ENCODE data around the gene MPST. TPM values are rescaled to one million over a fixed set of nuclear protein-coding genes. Genes with fewer than 3 reads are reported as not detected.

Gene MPST
- total and polyA plus RNA-seq, 2 donors = 18.2 to 32.1 TPM

DNA sequence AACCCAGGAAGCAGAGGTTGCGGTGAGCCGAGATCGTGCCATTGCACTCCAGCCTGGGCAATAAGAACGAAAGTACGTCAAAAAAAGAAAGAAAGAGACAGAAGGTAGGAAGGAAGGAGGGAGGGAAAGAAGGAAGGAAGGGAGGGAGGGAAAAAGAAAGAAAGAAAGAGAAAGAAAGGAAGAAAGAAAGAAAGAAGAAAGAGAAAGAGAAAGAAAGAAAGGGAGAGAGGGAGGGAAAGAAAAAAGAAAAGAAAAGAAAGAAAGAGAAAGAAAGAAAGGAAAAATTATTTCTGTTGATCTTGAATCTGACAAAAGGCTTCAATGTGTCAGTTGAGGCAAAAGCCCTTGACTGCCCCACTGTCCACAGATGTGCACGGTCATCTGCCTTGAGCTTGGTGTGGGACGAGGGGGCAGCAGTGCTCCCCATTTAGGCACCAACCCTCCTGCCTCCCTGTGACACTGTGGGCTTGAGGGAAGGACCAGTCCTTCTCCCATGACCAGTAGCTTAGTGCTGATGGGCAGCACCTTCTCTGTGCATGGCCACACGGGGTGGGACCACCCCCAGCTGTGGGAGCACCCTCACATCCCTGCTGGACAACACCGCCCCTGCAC lies 56.4 kb downstream of the MPST start:
- no peak for DNase-seq (ENCODE audit: low read depth in 6 of 9, low spot score in 9 of 9)
- WGBS = 87% methylated on average over 9 of the region's 9 CpGs

GRCh38 chr22:37077802-37078448 lies 58.4 kb downstream of the MPST start:
- Histone ChIP-seq H3K27ac (ENCODE audit: low read depth in 1 of 2, low read length in 1 of 2) (peak overlapping the region; percentile 55 to 74), H3K9me3 (ENCODE audit: control insufficient read depth in 2 of 2, insufficient read depth in 1 of 2, low read length in 1 of 2) (peaks cover 0 to 1% of the 10 kb centered on the region in 2 donors), H3K36me3 (ENCODE audit: control insufficient read depth in 2 of 2, insufficient read depth in 2 of 2, low read length in 1 of 2) (no peaks in the 10 kb centered on the region), H3K4me1 (ENCODE audit: control insufficient read depth in 2 of 2, insufficient read depth in 2 of 2, low read length in 2 of 2) (peaks cover 16 to 29% of the 10 kb centered on the region in 2 donors), H3K4me3 (ENCODE audit: low read length in 2 of 2) (no peak overlapping the region), H3K27me3 (ENCODE audit: control insufficient read depth in 2 of 2, insufficient read depth in 1 of 2, low read length in 1 of 2) (peaks cover 0 to 30% of the 10 kb centered on the region in 2 donors)
- peak in 5 of 9 donors; percentile 50 to 79 (median 67) for DNase-seq (ENCODE audit: low read depth in 6 of 9, low spot score in 9 of 9)
- 29% methylated on average over 15 of the region's 15 CpGs for WGBS

More for the DNA sequence above, 56.4 kb downstream of the MPST start:
- Histone ChIP-seq H3K27me3 (ENCODE audit: control insufficient read depth in 2 of 2, insufficient read depth in 1 of 2, low read length in 1 of 2) (peaks cover 0 to 35% of the 10 kb centered on the region in 2 donors), H3K9me3 (ENCODE audit: control insufficient read depth in 2 of 2, insufficient read depth in 1 of 2, low read length in 1 of 2) (peaks cover 0 to 1% of the 10 kb centered on the region in 2 donors), H3K36me3 (ENCODE audit: control insufficient read depth in 2 of 2, insufficient read depth in 2 of 2, low read length in 1 of 2) (no peaks in the 10 kb centered on the region), H3K4me1 (ENCODE audit: control insufficient read depth in 2 of 2, insufficient read depth in 2 of 2, low read length in 2 of 2) (peaks cover 16 to 29% of the 10 kb centered on the region in 2 donors), H3K4me3 (ENCODE audit: low read length in 2 of 2) (no peak overlapping the region), H3K27ac (ENCODE audit: low read depth in 1 of 2, low read length in 1 of 2) (no peak overlapping the region)

DNA sequence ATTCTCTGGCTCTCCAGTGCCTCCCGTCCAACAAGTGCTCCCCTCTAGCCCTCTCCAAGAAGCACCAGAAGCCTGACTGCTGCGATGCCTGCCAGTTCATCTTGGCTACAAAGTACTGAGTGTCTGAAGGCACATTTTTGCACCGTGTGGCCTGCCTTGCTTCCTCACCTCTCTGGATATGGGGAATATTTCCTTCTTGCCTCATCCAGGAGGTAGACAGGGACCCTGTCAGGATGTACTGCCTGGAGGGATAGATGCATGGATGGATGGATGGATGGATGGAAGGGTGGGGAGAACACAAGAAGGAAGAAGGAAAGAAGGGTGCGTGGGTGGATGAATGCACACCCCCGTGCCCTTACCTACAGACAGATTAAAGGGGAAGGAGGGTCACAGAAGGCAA lies 59.6 kb downstream of the MPST start:
- no peak overlapping the region for H3K4me3 ChIP-seq (ENCODE audit: low read length in 2 of 2)
- peaks cover 16 to 29% of the 10 kb centered on the region in 2 donors for H3K4me1 ChIP-seq (ENCODE audit: control insufficient read depth in 2 of 2, insufficient read depth in 2 of 2, low read length in 2 of 2)
- no peak for DNase-seq (ENCODE audit: low read depth in 6 of 9, low spot score in 9 of 9)
- H3K9me3 ChIP-seq (ENCODE audit: control insufficient read depth in 2 of 2, insufficient read depth in 1 of 2, low read length in 1 of 2) = no peaks in the 10 kb centered on the region
- no peaks in the 10 kb centered on the region for H3K36me3 ChIP-seq (ENCODE audit: control insufficient read depth in 2 of 2, insufficient read depth in 2 of 2, low read length in 1 of 2)
- peaks cover 0 to 29% of the 10 kb centered on the region in 2 donors for H3K27me3 ChIP-seq (ENCODE audit: control insufficient read depth in 2 of 2, insufficient read depth in 1 of 2, low read length in 1 of 2)
- H3K27ac ChIP-seq (ENCODE audit: low read depth in 1 of 2, low read length in 1 of 2) = peak overlapping the region; percentile 37 to 54
- 67% methylated on average over 5 of the region's 5 CpGs for WGBS

Other genes starting within 250 kb of the MPST start
- gene IFT27, start 243.6 kb upstream of the MPST start, total RNA-seq = 23.0 TPM
- 33.9 TPM for gene IFT27, start 243.6 kb upstream of the MPST start, polyA plus RNA-seq
- 0.47 TPM for gene PVALB, start 202.7 kb upstream of the MPST start, total RNA-seq
- 2.2 TPM for gene PVALB, start 202.7 kb upstream of the MPST start, polyA plus RNA-seq
- 17.6 TPM for gene NCF4, start 158.7 kb upstream of the MPST start, total RNA-seq
- 24.0 TPM for gene NCF4, start 158.7 kb upstream of the MPST start, polyA plus RNA-seq
- 8.5 TPM for gene CSF2RB, start 106.1 kb upstream of the MPST start, total RNA-seq
- 14.6 TPM for gene CSF2RB, start 106.1 kb upstream of the MPST start, polyA plus RNA-seq
- gene TST, start 295 bp upstream of the MPST start, total RNA-seq = 13.8 TPM
- 17.1 TPM for gene TST, start 295 bp upstream of the MPST start, polyA plus RNA-seq
- 10.5 TPM for gene KCTD17, start 32.0 kb downstream of the MPST start, total RNA-seq
- gene KCTD17, start 32.0 kb downstream of the MPST start, polyA plus RNA-seq = 25.2 TPM
- gene TMPRSS6, start 90.0 kb downstream of the MPST start, total RNA-seq = 0.57 TPM
- gene TMPRSS6, start 90.0 kb downstream of the MPST start, polyA plus RNA-seq = 1.8 TPM
- 4.2 TPM for gene IL2RB, start 130.2 kb downstream of the MPST start, total RNA-seq
- 7.0 TPM for gene IL2RB, start 130.2 kb downstream of the MPST start, polyA plus RNA-seq
- gene C1QTNF6, start 168.5 kb downstream of the MPST start, total RNA-seq = 3.6 TPM
- gene C1QTNF6, start 168.5 kb downstream of the MPST start, polyA plus RNA-seq = 23.2 TPM
- 25.6 TPM for gene SSTR3, start 192.7 kb downstream of the MPST start, total RNA-seq
- 3.9 TPM for gene SSTR3, start 192.7 kb downstream of the MPST start, polyA plus RNA-seq
- gene RAC2, start 224.5 kb downstream of the MPST start, total RNA-seq = 149 TPM
- 206 TPM for gene RAC2, start 224.5 kb downstream of the MPST start, polyA plus RNA-seq

Data from thymus (tissue), 11 donors.